ENCODE measurements around the gene ZC3HAV1. TPM values are rescaled to one million over a fixed set of nuclear protein-coding genes. Genes with fewer than 3 reads are reported as not detected.

The ZC3HAV1 gene
- total and polyA plus RNA-seq, 9 of the 15 experiments (the other 6 are each of a cell fraction or from before 2014, with no cell fraction given): 11.9 to 40.5 (median 23.9) TPM

- no peak for TF ChIP-seq NR2C1 (IDR thresholded peaks at IDR 0.05)
- peak; percentile 94 for TF ChIP-seq NR2C1 (tag; IDR thresholded peaks at IDR 0.05)
- no peak for TF ChIP-seq ETV6 (IDR thresholded peaks at IDR 0.05; ENCODE audit: borderline replicate concordance in 1 of 2, low read depth in 2 of 2, low read length in 1 of 2)
- TF ChIP-seq ETV6 (CRISPR knock-in tag; IDR thresholded peaks at IDR 0.05; ENCODE audit: borderline replicate concordance): no peak
- peak; percentile 98 for TF ChIP-seq ZNF175 (CRISPR knock-in tag; IDR thresholded peaks at IDR 0.05; ENCODE audit: low read depth)
- TF ChIP-seq RBM14 (IDR thresholded peaks at IDR 0.05; ENCODE audit: borderline replicate concordance, insufficient read depth, low read depth, low read length): no peak
- no peak for TF ChIP-seq RAD51 (IDR thresholded peaks at IDR 0.05; ENCODE audit: borderline replicate concordance, low read depth)
- TF ChIP-seq ZNF253 (CRISPR knock-in tag; conservative IDR thresholded peaks at IDR 0.05): 0 out of 2 replicates have a peak, but pooled peaks have one; percentile 54
- TF ChIP-seq ZBTB34 (CRISPR knock-in tag; IDR thresholded peaks at IDR 0.05): peak; percentile 92
- TF ChIP-seq CHD1 (IDR thresholded peaks at IDR 0.05; ENCODE audit: low read length): no peak
- TF ChIP-seq FOXM1 (IDR thresholded peaks at IDR 0.05; ENCODE audit: low read depth): no peak
- TF ChIP-seq FOXM1 (CRISPR knock-in tag; IDR thresholded peaks at IDR 0.05; ENCODE audit: low read depth): no peak
- no peak for TF ChIP-seq ZNF143 (CRISPR knock-in tag; IDR thresholded peaks at IDR 0.05)
- TF ChIP-seq SAP30 (IDR thresholded peaks at IDR 0.05; ENCODE audit: borderline replicate concordance, insufficient read depth, low read depth, low read length, poor library complexity, severe bottlenecking): peak; percentile 42
- TF ChIP-seq CREB3L1 (IDR thresholded peaks at IDR 0.05; ENCODE audit: borderline replicate concordance, low read depth): no peak
- TF ChIP-seq ZNF274 (IDR thresholded peaks at IDR 0.05; ENCODE audit: borderline replicate concordance, low read depth, low read length): no peak
- TF ChIP-seq VEZF1 (CRISPR knock-in tag; IDR thresholded peaks at IDR 0.05): 0 out of 2 replicates have a peak, but pooled peaks have one; percentile 51
- no peak for TF ChIP-seq HNRNPK (IDR thresholded peaks at IDR 0.05; ENCODE audit: low read depth, low read length, poor library complexity, severe bottlenecking)
- no peak for TF ChIP-seq LARP7 (IDR thresholded peaks at IDR 0.05)
- peak; percentile 98 for TF ChIP-seq TSHZ1 (CRISPR knock-in tag; IDR thresholded peaks at IDR 0.05)
Measured at GRCh38 chr7:139092090-139092796, 17.3 kb downstream of the ZC3HAV1 start (continued).

All from K562 (cell line).